Mucosa of descending colon (tissue), 3 donors: ENCODE results near the gene SPC24. TPM values are rescaled to one million over a fixed set of nuclear protein-coding genes. Genes with fewer than 3 reads are reported as not detected.

Experiments
- ATAC-seq: fragments of 200-7000 bp; cut with Tn5 transposase; one replicate; pipeline ENCODE4 v1.9.1; 2020; ENCODE audit warnings: mild to moderate bottlenecking, moderate library complexity
- DNase-seq, 3 donors: peaks; one replicate each; pipeline ENCODE4 v3.0.0-alpha.2; 2020
- H3K36me3 ChIP-seq: fragments of 200-600 bp; one replicate; pipeline ENCODE4 v1.8.0; 2021; ENCODE audit warnings: low read depth, mild to moderate bottlenecking
- H3K4me1 ChIP-seq: fragments of 200-600 bp; one replicate; pipeline ENCODE4 v1.8.0; 2021; ENCODE audit warnings: low read depth, mild to moderate bottlenecking
- H3K4me3 ChIP-seq: fragments of 200-600 bp; one replicate; pipeline ENCODE4 v1.8.0; 2021; ENCODE audit warnings: mild to moderate bottlenecking
- H3K9me3 ChIP-seq: fragments of 200-600 bp; one replicate; pipeline ENCODE4 v1.8.0; 2021; ENCODE audit warnings: mild to moderate bottlenecking
- intact Hi-C, 2 donors: fragments of 100-400 bp; cut with DNase I in 1 of 2; cut with micrococcal nuclease in 1 of 2; formaldehyde crosslinking; loops; one replicate each; pipeline versions ENCODE4 v1.11.0 to v1.11.1; 2022; cut with DNase I, micrococcal nuclease
- total RNA-seq, 3 donors: library from RNA; stranded (reverse); fragmentation: NEBNext Ultra II Directional in 2 of 3; extraction: Animal tissue kit (Norgen Biotek cat#: 25700) in 2 of 3; gene quantifications; one replicate each; pipeline versions ENCODE4 v1.2.1 to v1.2.4, GENCODE V29; 2021 to 2023
- TF ChIP-seq, protein P1 (sequence below): fragments of 200-600 bp; IDR thresholded peaks from one replicate; pipeline ENCODE4 v1.8.0; 2022; ENCODE audit warnings: antibody characterized with exemption, mild to moderate bottlenecking
- donor health status: DM: no; HTN: no; CAD: no; lungs with moderate emphysema.
- donor health status: DM: no; HTN: no; CAD: no.
- donor health status: DM: no; HTN: yes; CAD: no.

SPC24 gene
- total RNA-seq, 3 donors from 2014 or later = 2.8 to 15.8 (median 3.8) TPM

DNA sequence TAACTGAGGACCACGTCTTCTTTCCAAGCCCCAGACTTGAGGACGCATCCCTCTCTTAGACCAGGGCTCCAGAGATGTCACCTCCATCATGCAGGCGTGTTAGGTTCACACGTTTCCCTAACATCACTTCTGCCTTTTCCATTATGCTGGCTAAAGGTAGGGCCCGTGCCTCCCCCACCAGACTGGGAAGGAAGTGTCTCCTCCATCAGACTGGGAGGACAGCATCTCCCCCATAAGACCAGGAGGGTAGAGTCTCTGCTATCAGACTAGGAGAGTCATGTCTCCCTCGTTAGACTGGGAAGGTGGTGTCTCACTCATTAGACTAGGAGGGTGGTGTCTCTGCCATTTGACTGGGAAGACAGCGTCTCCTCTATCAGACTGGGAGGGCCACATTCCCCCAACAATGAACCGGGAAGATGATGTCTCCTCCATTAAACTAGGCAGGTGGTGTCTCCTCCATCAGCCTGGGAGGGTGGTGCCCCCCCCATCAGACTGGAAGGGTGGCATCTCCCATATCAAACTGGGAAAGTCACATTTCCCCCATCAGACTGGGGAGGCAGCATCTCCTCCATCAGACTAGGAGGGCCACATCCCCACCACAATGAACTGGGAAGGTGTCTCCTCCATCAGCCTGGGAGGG lies 18.1 kb upstream of the SPC24 start:
- no peak for ATAC-seq
- H3K9me3 ChIP-seq = no peaks in the 10 kb centered on the region
- TF ChIP-seq, protein P1, sequence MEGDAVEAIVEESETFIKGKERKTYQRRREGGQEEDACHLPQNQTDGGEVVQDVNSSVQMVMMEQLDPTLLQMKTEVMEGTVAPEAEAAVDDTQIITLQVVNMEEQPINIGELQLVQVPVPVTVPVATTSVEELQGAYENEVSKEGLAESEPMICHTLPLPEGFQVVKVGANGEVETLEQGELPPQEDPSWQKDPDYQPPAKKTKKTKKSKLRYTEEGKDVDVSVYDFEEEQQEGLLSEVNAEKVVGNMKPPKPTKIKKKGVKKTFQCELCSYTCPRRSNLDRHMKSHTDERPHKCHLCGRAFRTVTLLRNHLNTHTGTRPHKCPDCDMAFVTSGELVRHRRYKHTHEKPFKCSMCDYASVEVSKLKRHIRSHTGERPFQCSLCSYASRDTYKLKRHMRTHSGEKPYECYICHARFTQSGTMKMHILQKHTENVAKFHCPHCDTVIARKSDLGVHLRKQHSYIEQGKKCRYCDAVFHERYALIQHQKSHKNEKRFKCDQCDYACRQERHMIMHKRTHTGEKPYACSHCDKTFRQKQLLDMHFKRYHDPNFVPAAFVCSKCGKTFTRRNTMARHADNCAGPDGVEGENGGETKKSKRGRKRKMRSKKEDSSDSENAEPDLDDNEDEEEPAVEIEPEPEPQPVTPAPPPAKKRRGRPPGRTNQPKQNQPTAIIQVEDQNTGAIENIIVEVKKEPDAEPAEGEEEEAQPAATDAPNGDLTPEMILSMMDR = no peak
- no peak for DNase-seq
- no peaks in the 10 kb centered on the region for H3K4me1 ChIP-seq
- no peaks in the 10 kb centered on the region for H3K36me3 ChIP-seq
- intact Hi-C loops = no loop called here
- H3K4me3 ChIP-seq = no peak overlapping the region

DNA sequence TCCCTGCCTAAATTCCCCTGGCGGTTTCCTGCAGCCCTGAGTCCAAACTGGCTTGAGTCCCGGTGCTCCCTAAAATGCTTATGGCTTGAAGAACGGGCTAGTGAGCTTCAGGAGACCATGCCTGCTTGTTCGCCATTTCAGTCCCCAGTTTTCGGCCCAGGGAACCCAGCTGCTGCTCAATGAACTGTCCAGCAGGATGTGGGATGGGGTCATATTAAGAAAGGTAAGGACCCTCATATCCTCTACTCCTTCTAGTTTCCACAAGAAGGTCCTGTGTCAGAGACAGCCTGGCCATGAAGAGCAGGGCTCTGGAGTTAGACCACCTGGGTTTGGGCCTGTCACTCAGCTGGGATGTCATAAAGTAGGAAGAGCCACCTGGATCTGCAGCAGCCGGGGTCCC lies 17.0 kb upstream of the SPC24 start:
- TF ChIP-seq, protein P1 = no peak
- intact Hi-C loops = no loop called here
- DNase-seq (no peak), ATAC-seq (no peak)
- no peaks in the 10 kb centered on the region for H3K9me3 ChIP-seq
- no peaks in the 10 kb centered on the region for H3K36me3 ChIP-seq
- H3K4me1 ChIP-seq = no peaks in the 10 kb centered on the region
- H3K4me3 ChIP-seq = no peak overlapping the region

DNA sequence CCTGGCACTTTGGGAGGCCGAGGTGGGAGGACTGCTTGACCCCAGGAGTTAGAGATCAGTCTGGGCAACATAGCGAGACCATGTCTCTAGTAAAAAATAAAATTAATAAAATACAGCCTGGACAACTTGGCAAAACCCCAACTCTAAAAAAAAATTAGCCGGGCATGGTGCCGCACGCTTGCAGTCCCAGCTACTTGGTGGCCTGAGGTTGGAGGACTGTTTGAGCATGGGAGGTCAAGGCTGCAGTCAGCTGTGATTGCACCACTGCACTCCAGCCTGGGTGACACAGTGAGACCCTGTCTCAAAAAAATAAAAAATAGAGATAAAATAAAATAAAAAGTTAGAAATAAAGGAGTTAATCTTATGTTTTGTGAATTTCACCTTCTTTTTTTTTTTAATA lies 15.6 kb upstream of the SPC24 start:
- ATAC-seq (no peak), DNase-seq (no peak)
- intact Hi-C loops = no loop called here
- H3K36me3 ChIP-seq = no peaks in the 10 kb centered on the region
- no peak overlapping the region for H3K4me3 ChIP-seq
- H3K4me1 ChIP-seq = no peaks in the 10 kb centered on the region
- H3K9me3 ChIP-seq = no peaks in the 10 kb centered on the region
- TF ChIP-seq, protein P1 = no peak

DNA sequence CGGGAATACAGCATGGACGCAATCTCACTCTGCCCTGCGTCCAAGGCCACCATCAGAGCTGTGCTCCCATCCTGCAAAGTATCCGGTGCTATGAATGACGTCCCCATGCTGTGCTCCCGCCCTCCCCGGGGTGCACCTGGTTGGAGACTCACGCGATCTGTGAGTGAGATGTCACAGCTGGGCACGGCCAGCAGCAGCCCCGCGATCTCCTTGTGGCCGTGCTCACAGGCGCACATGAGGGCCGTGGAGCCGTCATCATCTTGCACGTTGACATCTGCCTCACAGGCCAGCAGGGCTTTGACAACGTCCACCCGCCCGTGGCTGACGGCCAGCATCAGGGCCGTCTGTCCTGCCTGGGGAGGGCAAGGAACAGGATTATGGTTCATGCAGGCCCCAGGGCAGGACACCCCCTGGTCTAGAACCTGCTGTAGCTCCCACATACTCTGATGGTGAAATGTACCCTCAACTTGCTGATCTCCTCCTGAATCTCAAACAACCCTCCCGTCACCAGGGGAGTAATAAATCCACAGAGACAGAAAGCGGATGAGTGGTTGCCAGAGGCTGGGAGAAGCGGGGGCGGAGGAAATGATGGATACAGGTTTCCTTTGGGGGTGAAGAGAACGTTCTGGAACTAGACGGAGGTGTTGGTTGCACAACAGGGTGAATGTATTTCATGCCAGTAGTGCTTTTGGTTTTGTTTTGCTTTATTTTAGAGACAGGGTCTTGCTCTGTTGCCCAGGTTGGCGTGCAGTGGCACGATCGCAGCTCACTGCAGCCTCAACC lies 14.5 kb upstream of the SPC24 start:
- intact Hi-C loops = no loop called here
- Histone ChIP-seq H3K9me3 (no peaks in the 10 kb centered on the region), H3K36me3 (no peaks in the 10 kb centered on the region), H3K4me1 (peaks cover 3% of the 10 kb centered on the region), H3K4me3 (no peak overlapping the region)
- ATAC-seq (no peak), DNase-seq (no peak)
- TF ChIP-seq, protein P1 = no peak

DNA sequence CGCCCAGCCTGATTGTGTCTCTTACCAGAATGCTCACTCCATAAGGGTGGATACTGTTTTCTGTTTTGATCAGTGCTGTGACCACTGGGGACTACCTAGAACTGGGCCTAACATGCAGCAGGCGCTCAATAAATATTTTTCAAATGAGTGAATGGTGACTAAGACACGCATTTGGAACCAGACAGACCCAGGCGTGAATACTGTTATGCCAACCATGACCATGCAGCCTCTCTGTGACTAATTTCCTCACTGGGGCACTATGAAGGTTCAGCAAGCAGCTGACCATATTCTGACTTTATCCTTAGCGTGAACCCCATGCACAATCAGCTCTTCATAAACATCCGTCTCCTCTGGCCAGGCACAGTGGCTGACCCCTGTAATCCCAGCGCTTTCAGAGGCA lies 13.0 kb upstream of the SPC24 start:
- TF ChIP-seq, protein P1 = no peak
- Histone ChIP-seq H3K9me3 (no peaks in the 10 kb centered on the region), H3K36me3 (no peaks in the 10 kb centered on the region), H3K4me3 (no peak overlapping the region), H3K4me1 (peaks cover 3% of the 10 kb centered on the region)
- intact Hi-C loops = no loop called here
- ATAC-seq = no peak
- no peak for DNase-seq
